Panc1 (cell line): Measurements from ENCODE around the gene SMIM21. TPM values are rescaled to one million over a fixed set of nuclear protein-coding genes. Genes with fewer than 3 reads are reported as not detected.

ENCODE experiments used
- ATAC-seq: fragments of 200-7000 bp; cut with Tn5 transposase; 2 replicates; pipeline ENCODE4 v1.9.1; 2020; ENCODE audit warnings: mild to moderate bottlenecking, moderate library complexity
- BruUV-seq: library from RNA; stranded (reverse); fragments of 400-500 nt; replicated peaks from 2 replicates; lab custom pipeline; 2021; lab: Mats Ljungman, UMichigan
- CTCF ChIA-PET: fragments of 300-600 bp; sonication (Branson Sonifier 250); formaldehyde crosslinking; loops from one replicate; lab custom pipeline; 2022; ENCODE audit warnings: antibody characterized with exemption; lab: Charles Lee
- POLR2A ChIA-PET: fragments of 300-600 bp; sonication (Branson Sonifier 250); formaldehyde crosslinking; loops from one replicate; lab custom pipeline; 2022; ENCODE audit warnings: antibody characterized with exemption; lab: Charles Lee
- DNase-seq: peaks from one replicate; pipeline ENCODE4 v3.0.0-alpha.2; 2010; ENCODE audit warnings: low read depth, low spot score
- H3K27ac ChIP-seq: 2 replicates; pipeline ENCODE4 v1.5.1; 2011; ENCODE audit warnings: mild to moderate bottlenecking, low read length, inconsistent platforms
- H3K27me3 ChIP-seq: fragments of 200-500 bp; sonication (Bioruptor generic); 2 replicates; pipeline ENCODE4 v1.6.0; 2014; ENCODE audit warnings: low read length, inconsistent platforms; ENCODE audit not compliant: control insufficient read depth, insufficient read depth
- H3K36me3 ChIP-seq: fragments of 200-500 bp; sonication (Bioruptor generic); 2 replicates; pipeline ENCODE4 v1.5.1; 2014; ENCODE audit warnings: inconsistent platforms, mild to moderate bottlenecking, low read length, moderate library complexity; ENCODE audit not compliant: control insufficient read depth, insufficient read depth
- H3K4me1 ChIP-seq: 2 replicates; pipeline ENCODE4 v1.5.1; 2011; ENCODE audit warnings: inconsistent platforms, mild to moderate bottlenecking, low read length, moderate library complexity; ENCODE audit not compliant: control insufficient read depth, insufficient read depth
- H3K4me3 ChIP-seq, 2 experiments: 2 replicates each; pipeline ENCODE4 v1.5.1; 2011 to 2012; ENCODE audit warnings: low read depth in 2 of 2, low read length in 2 of 2, mild to moderate bottlenecking in 2 of 2, inconsistent platforms in 1 of 2, moderate library complexity in 1 of 2
- H3K9me3 ChIP-seq: fragments of 200-500 bp; sonication (Bioruptor generic); 2 replicates; pipeline ENCODE4 v1.5.1; 2014; ENCODE audit warnings: low read depth, mild to moderate bottlenecking, inconsistent platforms, low read length, moderate library complexity; ENCODE audit not compliant: control insufficient read depth, insufficient read depth
- POLR2AphosphoS5 ChIP-seq: IDR thresholded peaks from 2 replicates; pipeline ENCODE4 v1.6.1; 2012; ENCODE audit warnings: mild to moderate bottlenecking, low read depth, low read length, moderate library complexity
- SIN3A ChIP-seq: IDR thresholded peaks from 2 replicates; pipeline ENCODE4 v1.6.1; 2012; ENCODE audit warnings: low read depth, mild to moderate bottlenecking, low read length, moderate library complexity, borderline replicate concordance; ENCODE audit not compliant: insufficient read depth
- TCF7L2 ChIP-seq: IDR thresholded peaks from 2 replicates; pipeline ENCODE4 v1.6.1; 2011; ENCODE audit warnings: mild to moderate bottlenecking, low read depth, low read length, inconsistent platforms
- in situ Hi-C: cut with HindIII; loops from 2 replicates; pipeline ENCODE4 v1.10.0; 2016; ENCODE audit warnings: low sequenced_read_pairs, low pct_unique_long_range_greater_than_20kb
- intact Hi-C: fragments of 100-400 bp; cut with micrococcal nuclease; formaldehyde crosslinking; loops from one replicate; pipeline ENCODE4 v1.10.0; 2022; ENCODE audit not compliant: unreplicated experiment
- total RNA-seq: library from RNA; stranded (reverse); gene quantifications from one replicate; pipeline ENCODE4 v1.2.1, GENCODE V29; 2021; ENCODE audit not compliant: unreplicated experiment
- TF ChIP-seq, protein P1 (sequence below): fragments of 450-650 bp; IDR thresholded peaks from 2 replicates; pipeline ENCODE4 v1.5.1; 2017; ENCODE audit warnings: mild to moderate bottlenecking
- TF ChIP-seq, protein P2 (sequence below), 2 experiments: IDR thresholded peaks; 2 replicates each; pipeline ENCODE4 v1.6.1; 2011 to 2012; ENCODE audit warnings: low read depth in 2 of 2, control low read depth in 1 of 2, low read length in 1 of 2, mild to moderate bottlenecking in 1 of 2, moderate library complexity in 1 of 2; ENCODE audit not compliant: insufficient read depth in 1 of 2

Gene SMIM21
- total RNA-seq, 1 experiment from 2014 or later = not detected

DNA sequence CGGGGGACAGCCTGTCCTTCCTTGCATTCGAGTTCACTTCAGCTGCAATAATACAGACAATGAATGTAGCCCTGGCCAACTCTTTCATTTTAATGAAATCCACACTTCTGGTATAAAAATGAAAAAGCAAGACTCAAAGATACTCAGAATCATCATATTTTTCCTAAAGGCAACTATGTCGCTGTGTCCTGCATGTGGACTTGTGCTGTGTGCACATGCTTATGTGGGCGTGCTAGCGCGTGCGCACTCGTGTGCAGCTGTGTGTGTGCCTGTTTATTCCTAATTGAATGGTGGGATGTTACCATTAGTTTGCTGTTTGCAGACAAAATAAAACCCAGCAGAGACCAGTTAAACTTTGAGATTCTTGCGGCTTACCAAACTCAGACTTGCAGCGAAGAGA lies 49.6 kb downstream of the SMIM21 start:
- no peaks in the 10 kb centered on the region for H3K4me1 ChIP-seq
- POLR2A ChIA-PET = no interaction called here
- CTCF ChIA-PET = no interaction called here
- H3K27ac ChIP-seq = no peak overlapping the region
- peaks cover 9% of the 10 kb centered on the region for H3K27me3 ChIP-seq
- BruUV-seq = no TSS peak
- intact Hi-C loops = no loop called here
- TF ChIP-seq SIN3A (no peak), TCF7L2 (no peak), POLR2AphosphoS5 (no peak)
- TF ChIP-seq, protein P1, sequence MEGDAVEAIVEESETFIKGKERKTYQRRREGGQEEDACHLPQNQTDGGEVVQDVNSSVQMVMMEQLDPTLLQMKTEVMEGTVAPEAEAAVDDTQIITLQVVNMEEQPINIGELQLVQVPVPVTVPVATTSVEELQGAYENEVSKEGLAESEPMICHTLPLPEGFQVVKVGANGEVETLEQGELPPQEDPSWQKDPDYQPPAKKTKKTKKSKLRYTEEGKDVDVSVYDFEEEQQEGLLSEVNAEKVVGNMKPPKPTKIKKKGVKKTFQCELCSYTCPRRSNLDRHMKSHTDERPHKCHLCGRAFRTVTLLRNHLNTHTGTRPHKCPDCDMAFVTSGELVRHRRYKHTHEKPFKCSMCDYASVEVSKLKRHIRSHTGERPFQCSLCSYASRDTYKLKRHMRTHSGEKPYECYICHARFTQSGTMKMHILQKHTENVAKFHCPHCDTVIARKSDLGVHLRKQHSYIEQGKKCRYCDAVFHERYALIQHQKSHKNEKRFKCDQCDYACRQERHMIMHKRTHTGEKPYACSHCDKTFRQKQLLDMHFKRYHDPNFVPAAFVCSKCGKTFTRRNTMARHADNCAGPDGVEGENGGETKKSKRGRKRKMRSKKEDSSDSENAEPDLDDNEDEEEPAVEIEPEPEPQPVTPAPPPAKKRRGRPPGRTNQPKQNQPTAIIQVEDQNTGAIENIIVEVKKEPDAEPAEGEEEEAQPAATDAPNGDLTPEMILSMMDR = no peak
- TF ChIP-seq, protein P2, sequence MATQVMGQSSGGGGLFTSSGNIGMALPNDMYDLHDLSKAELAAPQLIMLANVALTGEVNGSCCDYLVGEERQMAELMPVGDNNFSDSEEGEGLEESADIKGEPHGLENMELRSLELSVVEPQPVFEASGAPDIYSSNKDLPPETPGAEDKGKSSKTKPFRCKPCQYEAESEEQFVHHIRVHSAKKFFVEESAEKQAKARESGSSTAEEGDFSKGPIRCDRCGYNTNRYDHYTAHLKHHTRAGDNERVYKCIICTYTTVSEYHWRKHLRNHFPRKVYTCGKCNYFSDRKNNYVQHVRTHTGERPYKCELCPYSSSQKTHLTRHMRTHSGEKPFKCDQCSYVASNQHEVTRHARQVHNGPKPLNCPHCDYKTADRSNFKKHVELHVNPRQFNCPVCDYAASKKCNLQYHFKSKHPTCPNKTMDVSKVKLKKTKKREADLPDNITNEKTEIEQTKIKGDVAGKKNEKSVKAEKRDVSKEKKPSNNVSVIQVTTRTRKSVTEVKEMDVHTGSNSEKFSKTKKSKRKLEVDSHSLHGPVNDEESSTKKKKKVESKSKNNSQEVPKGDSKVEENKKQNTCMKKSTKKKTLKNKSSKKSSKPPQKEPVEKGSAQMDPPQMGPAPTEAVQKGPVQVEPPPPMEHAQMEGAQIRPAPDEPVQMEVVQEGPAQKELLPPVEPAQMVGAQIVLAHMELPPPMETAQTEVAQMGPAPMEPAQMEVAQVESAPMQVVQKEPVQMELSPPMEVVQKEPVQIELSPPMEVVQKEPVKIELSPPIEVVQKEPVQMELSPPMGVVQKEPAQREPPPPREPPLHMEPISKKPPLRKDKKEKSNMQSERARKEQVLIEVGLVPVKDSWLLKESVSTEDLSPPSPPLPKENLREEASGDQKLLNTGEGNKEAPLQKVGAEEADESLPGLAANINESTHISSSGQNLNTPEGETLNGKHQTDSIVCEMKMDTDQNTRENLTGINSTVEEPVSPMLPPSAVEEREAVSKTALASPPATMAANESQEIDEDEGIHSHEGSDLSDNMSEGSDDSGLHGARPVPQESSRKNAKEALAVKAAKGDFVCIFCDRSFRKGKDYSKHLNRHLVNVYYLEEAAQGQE (IDR thresholded peaks at IDR 0.05; ENCODE audit: insufficient read depth in 1 of 2, low read depth in 2 of 2, low read length in 1 of 2) = no peak
- ATAC-seq (no peak), DNase-seq (no peak)
- H3K9me3 ChIP-seq = no peaks in the 10 kb centered on the region
- no peaks in the 10 kb centered on the region for H3K36me3 ChIP-seq
- in situ Hi-C loops = no loop called here
- H3K4me3 ChIP-seq = no peak overlapping the region

DNA sequence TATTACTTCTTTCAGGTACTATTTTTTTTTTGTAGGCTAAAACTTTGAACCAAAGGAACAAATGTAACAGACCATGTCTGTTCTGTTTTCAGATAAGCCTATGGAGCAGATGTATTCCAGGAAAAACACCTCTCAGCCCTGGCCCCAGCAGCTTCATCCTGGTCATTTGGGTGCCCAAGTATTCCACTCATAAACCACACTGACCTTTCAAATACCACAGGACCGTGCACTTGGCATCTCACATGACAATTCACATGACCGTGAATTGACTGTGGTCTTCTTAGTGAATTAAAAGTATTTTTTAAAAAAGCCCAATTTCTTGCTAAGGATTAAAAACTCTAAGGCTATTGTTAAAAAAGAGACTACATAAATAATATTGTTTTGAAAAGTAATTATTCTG lies 50.2 kb downstream of the SMIM21 start:
- no TSS peak for BruUV-seq
- TF ChIP-seq SIN3A (no peak), TCF7L2 (no peak), POLR2AphosphoS5 (no peak)
- TF ChIP-seq, protein P2 (IDR thresholded peaks at IDR 0.05; ENCODE audit: insufficient read depth in 1 of 2, low read depth in 2 of 2, low read length in 1 of 2) = no peak
- TF ChIP-seq, protein P1 = no peak
- intact Hi-C loops = no loop called here
- ChIA-PET POLR2A (no interaction called here), CTCF (no interaction called here)
- no peak for ATAC-seq
- Histone ChIP-seq H3K27ac (no peak overlapping the region), H3K9me3 (no peaks in the 10 kb centered on the region), H3K4me1 (no peaks in the 10 kb centered on the region), H3K36me3 (no peaks in the 10 kb centered on the region), H3K4me3 (no peak overlapping the region), H3K27me3 (peaks cover 9% of the 10 kb centered on the region)
- no peak for DNase-seq
- in situ Hi-C loops = no loop called here
